HG02763 (cell line): Measurements from ENCODE around the gene IL5.
"Not testable (repeated sequence)": the region's sequence is repeated elsewhere in the genome, so short reads cannot be mapped to it uniquely, and the experiment has no call there.

ENCODE experiments used
- ATAC-seq: cut with Tn5 transposase; IDR thresholded peaks from one replicate; pipeline ENCODE4 v1.9.1; 2021; ENCODE audit warnings: mild to moderate bottlenecking, moderate library complexity; ENCODE audit not compliant: unreplicated experiment

The IL5 gene

GRCh38 chr5:132543472-132544201 lies at the start of gene IL5:
Gene IL5 (minus strand): TSS chr5:132543522. CDS start chr5:132543478, 44 bp downstream.
- no peak for ATAC-seq

GRCh38 chr5:132592521-132592920 lies 49.2 kb upstream of the IL5 start:
- ATAC-seq, result no peak

GRCh38 chr5:132591145-132591544 lies 47.8 kb upstream of the IL5 start:
- ATAC-seq, result no peak

- no peak for ATAC-seq
Measured at GRCh38 chr5:132589467-132589866, 46.1 kb upstream of the IL5 start.

- ATAC-seq, result no peak
Measured at GRCh38 chr5:132586063-132586462, 42.7 kb upstream of the IL5 start.

- not testable (repeated sequence) for ATAC-seq
Measured at GRCh38 chr5:132584560-132584959, 41.2 kb upstream of the IL5 start.

GRCh38 chr5:132576123-132576522 lies 32.8 kb upstream of the IL5 start:
- no peak for ATAC-seq

GRCh38 chr5:132566657-132567056 lies 23.3 kb upstream of the IL5 start:
- no peak for ATAC-seq

- ATAC-seq, result not testable (repeated sequence)
Measured at GRCh38 chr5:132564555-132564954, 21.2 kb upstream of the IL5 start.

- ATAC-seq, result no peak
Measured at GRCh38 chr5:132561601-132562000, 18.3 kb upstream of the IL5 start.

- no peak for ATAC-seq
Measured at GRCh38 chr5:132559383-132560060, 16.2 kb upstream of the IL5 start.

GRCh38 chr5:132557478-132558172 lies 14.3 kb upstream of the IL5 start:
- peak; percentile 20 for ATAC-seq

GRCh38 chr5:132556763-132557477 lies 13.6 kb upstream of the IL5 start, which contains the start of gene RAD50:
Gene RAD50 (plus strand): TSS chr5:132556977. CDS start chr5:132557325, 348 bp downstream.
- peak; percentile 93 for ATAC-seq

- no peak for ATAC-seq
Measured at GRCh38 chr5:132556153-132556762, 12.9 kb upstream of the IL5 start.

- ATAC-seq, result no peak
Measured at GRCh38 chr5:132549576-132549975, 6.3 kb upstream of the IL5 start.

- not testable (repeated sequence) for ATAC-seq
Measured at GRCh38 chr5:132548834-132549233, 5.5 kb upstream of the IL5 start.

- no peak for ATAC-seq
Measured at GRCh38 chr5:132547269-132547668, 3.9 kb upstream of the IL5 start.

GRCh38 chr5:132546108-132546507 lies 2.8 kb upstream of the IL5 start:
- ATAC-seq, result no peak

GRCh38 chr5:132540764-132541163 lies 2.6 kb downstream of the IL5 start:
- no peak for ATAC-seq

- no peak for ATAC-seq
Measured at GRCh38 chr5:132540149-132540548, 3.2 kb downstream of the IL5 start.

- no peak for ATAC-seq
Measured at GRCh38 chr5:132539716-132540115, 3.6 kb downstream of the IL5 start.
